Activated CD8-positive, alpha-beta memory T cell treated with anti-CD3 and anti-CD28 coated beads for 1 hour (primary cell): Measurements from ENCODE around the gene TMSB10.
A peak's percentile ranks its signal among the peaks of the same experiment; 100 is the strongest.
"Not testable (repeated sequence)": the region's sequence is repeated elsewhere in the genome, so short reads cannot be mapped to it uniquely, and the experiment has no call there.

Experiments used
- DNase-seq, 2 donors: peaks; one replicate each; pipeline ENCODE4 v3.0.0-alpha.2; 2020; ENCODE audit warnings: low read depth in 1 of 2; ENCODE audit errors: extremely low read depth in 1 of 2

TMSB10 gene

DNA sequence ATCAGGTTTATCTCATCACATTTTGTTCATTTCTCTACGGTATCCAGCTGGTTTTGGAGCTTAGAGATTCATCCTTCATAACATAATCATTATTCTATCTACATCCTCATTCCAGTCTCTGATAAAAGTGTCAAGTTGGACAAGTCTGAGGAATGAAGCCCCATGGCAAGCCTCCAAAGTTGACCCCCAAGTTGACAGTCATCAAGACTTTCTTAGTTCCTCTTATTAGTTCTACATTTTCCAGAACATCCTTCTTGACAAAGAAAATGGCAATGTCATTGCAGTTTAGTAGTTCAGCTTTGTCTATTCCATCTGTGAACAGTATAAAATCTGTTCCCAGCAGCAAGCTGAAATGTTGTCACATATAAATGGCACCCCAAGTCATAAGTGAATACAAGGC lies 4.5 kb upstream of the TMSB10 start:
- DNase-seq, result no peak

DNA sequence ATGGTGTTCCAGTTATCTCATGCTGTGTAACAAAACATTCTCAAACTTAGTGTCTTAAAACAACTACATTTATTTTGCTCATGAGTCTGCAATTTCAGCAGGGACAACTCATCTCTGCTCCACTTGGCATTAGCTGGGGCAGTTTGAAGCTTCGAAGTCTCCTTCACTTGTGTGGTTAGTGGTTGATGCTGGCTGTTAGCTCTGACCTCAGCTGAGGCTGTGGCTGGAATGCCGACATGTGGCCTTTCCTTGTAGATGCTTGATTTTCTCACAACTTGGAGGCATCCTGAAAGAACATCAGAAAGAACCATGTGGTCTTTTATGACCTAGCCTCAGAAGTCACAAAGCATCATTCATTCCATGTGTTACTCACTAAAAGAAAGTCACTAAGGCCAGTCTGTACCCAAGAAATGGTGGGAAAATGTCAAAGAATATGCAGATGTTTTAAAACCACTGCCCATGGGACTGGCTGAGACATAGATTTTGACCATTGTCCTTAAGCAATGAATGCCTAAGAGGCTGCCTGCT lies 3.8 kb upstream of the TMSB10 start:
- DNase-seq, result no peak

DNA sequence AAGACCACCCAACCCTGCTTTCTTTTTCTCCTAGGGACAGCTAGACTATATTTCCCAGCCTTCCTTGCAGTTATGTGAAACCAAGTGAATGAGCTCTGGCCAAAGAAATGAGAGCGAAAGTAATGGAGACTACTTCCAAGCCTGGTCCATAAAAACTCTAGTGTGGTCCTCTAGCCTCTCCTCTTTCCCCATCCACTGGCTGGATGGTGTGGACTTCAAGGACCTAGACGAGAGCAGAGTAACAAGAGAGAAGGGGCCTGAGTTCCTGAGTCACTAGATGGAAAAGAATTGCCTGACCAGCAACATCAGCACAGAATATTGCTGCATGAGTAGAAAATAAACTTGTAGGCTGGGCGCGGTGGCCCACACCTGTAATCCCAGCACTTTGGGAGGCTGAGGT lies 2.9 kb upstream of the TMSB10 start:
- no peak for DNase-seq

DNA sequence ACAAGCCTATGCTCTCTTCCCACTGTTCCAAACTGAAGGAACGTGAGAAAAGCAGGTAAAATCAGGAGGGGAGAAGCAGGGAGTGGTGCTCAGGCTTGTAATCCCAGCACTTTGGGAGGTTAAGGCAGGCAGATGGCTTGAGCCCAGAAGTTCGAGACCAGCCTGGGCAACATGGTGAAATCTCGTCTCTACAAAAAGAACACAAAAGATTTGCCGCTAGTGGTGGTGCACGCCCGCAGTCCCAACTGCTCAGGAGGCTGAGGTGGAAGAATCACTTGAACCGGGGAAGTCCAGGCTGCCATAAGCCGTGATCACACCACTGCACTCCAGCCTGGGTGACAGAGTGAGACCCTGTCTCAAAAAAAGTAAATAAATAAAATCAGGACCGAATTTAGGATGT lies 1.3 kb upstream of the TMSB10 start:
- DNase-seq, result no peak

DNA sequence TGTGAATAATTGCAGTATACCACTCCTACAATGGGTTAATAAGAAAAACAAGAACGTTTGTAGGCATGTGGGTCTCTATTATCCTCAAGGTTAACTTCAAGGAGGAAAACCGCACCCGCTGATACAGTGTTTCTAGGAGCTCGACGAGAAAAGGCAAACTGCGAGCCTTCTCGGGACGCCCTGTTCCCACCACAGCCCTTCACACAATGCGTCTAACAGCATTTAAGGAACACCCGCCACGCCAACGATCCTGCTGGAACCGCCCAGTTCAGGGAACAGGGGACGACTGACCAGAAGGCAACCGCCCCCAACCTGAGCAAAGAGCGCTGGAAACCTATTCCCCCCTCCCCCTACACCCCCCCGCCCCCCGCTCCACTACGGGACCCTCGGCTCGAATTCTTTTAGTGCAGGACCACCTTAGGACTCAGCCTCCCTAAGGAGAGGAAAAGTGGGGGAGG lies 710 bp upstream of the TMSB10 start:
- DNase-seq, result no peak

DNA sequence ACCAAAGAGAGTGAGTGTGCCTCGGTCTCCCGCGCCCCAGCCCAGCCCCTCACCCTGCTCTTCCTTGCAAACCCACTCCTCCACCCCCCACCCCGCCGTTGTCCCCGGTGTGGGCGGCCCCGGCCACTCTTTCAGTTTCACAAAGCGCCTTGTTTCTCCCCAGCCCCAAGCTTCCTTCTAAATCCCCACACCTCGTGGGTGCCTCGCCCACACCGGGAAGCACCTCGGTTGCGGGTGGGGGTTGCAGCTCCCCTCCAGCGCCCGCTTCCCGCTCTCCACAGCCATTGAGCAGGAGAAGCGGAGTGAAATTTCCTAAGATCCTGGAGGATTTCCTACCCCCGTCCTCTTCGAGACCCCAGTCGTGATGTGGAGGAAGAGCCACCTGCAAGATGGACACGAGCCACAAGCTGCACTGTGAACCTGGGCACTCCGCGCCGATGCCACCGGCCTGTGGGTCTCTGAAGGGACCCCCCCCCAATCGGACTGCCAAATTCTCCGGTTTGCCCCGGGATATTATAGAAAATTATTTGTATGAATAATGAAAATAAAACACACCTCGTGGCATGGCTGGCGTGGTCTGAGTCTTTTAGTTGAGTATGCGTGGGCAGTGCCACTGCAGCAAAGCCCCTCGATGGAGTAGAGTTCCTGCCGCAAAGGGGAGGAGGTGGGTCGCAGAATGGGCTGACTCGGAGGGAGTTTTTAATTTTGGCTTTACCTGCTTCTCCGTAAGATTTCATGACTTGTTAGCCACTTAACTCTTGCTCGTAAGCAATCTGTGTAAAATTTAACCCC lies 848 bp downstream of the TMSB10 start:
- DNase-seq, result no peak

DNA sequence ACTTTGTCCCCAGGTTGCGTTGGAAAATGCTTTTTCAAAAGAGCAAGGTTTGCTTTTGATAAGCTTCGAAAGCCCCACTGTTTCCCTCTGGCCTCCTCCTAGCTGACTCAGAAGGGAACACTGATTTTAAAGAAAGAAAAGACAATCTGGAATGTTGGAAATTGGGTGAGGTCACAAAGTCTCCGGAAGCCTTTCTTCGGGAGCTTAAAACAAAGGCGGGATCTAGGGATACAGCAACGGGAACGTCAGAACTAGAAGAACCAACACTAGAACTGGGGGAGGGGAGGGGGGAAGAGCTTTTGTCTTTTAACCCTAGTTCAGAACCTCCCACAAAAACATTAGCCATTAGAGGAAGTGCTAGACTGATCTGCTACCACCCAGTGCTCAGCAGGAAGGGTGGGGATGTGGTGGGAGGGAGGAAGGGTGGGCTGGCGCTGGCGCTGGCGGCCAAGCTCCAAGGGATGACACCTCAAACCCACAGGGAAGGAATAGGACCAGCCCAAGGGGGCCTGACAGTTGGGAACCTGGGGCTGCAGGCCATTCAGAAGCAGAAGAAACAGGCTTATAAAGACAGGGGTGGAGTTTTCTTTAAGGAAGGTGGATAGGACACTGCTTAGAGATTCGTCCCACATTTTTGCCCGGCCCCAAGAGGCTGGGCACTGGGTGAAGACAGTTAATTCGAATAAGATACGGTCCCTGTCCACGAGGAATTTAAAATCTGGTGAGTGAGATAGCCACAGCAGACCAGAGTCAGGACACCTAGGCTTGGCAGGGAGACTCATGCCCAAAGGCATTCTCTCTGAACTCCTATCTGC lies 1.7 kb downstream of the TMSB10 start:
- DNase-seq, result no peak

DNA sequence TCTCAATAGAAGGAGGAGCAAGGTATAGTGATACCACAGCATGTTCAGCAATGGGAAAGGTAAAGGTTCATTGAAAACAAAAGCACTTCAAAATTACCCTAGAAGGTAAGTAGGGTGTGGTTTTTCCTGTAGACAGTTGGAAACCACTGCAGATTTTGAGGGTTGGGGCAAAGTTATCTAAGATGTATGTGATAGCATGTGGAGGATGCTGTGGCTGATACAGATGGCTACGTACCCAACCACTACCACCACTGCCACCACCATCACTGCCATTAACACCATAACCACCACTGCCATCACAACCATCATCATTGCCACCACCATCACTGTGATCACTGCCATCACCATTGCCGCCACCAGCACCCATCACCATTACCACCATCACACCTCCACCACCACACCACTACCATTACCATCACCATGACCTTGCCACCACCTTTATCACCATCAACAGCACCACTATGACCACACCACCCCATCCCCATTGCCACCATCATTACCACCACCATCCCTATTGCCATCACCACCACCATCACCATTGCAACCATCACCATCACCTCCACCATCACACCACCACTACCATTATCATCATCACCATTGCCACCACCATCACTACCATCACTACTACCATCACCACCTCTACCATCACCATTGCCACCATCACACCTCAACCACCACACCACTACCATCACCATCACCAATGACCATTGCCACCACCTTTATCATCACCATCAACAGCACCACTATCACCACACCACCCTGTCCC lies 3.7 kb downstream of the TMSB10 start:
- DNase-seq, result no peak

DNA sequence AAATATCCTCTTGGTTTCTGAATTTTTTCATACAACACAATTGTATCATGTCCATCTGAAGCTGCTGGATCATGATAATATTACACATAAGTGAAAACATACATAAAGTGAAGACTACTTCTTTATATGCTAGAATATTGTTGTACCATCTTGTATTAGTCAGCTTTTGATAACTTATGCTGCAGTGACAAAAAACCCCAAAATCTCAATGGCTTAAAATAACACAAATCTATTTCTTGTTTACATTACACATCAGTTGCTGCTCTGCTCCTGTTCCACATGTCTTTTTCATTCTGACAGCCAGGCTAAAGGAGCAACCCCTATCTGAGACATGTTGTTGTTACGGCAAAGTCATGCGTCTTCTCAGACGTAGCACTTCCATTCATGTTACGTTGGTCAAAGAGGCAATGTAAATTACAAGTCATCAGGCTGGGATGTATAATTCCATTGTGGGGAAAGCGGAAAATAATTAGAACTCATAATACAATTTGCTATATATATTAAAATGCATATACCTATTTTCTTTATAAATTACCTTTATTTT lies 5.8 kb downstream of the TMSB10 start:
- DNase-seq, result no peak

DNA sequence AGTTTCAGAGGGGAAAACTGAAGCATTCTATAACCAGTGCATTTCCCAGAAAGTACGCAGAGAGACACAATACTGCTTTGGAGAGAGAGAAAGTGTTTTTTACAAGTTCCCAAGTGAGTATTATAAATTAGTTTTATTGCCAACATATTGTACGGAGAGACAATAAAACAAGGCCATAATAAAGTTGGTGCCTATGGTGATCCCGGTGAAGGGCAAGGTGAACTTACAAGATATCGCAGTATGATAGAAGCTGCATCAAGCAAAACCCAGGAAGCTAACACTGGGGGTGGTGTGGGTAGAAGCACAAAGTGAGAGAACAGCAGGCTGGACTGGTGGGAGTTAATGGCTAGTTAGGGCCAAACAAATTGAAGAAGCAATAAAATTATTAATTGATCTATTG lies 7.5 kb downstream of the TMSB10 start:
- no peak for DNase-seq

DNA sequence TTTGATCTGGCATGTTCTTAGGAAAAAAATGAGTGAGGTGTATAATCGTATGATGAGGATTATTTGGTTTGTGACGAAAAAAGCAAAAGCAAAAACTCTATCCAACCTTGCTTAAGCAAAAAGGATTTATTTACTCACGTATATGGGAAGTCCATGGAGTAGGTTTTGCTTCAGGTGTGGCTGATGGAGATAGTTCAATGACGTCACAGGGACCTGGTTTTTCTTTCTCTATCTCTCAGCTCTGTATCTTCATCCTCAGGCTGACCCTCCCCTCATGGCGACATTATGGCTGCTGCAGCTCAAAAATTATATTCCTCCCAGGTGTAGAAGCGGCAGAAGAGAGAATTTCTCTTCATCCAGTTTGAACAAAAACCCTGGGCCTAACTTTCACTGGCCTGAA lies 8.9 kb downstream of the TMSB10 start:
- DNase-seq, result no peak

DNA sequence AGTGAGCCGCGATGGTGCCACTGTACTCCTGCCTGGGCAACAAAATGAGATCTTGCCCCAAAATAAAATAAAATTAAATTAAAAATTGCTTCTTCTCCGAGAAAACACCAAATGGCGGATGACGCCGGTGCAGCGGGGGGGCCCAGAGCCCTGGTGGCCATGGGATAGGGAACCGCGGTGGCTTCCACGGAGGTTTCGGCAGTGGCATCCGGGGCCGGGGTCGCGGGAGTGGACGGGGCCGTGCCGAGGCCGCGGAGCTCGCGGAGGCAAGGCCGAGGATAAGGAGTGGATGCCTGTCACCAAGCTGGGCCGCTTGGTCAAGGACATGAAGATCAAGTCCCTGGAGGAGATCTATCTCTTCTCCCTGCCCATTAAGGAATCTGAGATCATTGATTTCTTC lies 10.2 kb downstream of the TMSB10 start:
- DNase-seq, result not testable (repeated sequence)

DNA sequence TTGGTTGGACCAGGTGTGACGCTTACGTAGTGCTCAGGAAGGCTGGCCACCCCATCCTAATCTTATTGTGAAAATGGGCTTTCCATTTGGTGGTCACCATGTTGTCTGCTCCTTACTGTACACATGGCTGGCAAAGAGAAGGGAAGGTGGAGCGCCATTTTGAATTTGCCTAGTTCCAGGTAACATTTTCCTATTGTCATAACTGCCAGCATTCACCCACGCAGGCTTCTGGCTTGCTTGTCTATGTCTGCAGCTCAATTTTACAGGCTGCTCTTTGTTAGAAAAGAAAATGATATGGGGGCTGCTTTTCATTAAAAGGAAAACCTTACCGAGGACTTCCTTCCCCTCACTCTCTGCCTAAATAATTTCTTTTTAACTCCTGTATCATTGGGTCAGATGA lies 12.4 kb downstream of the TMSB10 start:
- not testable (repeated sequence) for DNase-seq

DNA sequence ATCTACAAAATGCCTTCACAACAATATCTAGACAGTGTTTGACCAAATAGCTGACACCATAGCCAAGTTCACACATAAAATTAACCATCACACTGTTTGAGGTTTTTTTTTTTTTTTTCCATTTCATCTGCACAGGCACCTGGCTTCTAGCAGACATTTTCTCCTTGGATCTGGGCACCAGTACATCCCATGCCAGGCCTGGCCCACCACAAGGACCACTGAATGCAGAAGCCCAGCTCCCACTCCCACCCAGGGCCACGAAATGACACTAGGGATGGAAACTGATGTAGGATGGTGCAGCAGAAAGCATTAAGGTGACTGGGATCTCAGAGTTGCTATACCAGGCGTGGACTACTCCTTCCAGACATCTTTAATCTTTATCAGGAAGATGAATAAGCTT lies 13.0 kb downstream of the TMSB10 start:
- DNase-seq, result no peak

DNA sequence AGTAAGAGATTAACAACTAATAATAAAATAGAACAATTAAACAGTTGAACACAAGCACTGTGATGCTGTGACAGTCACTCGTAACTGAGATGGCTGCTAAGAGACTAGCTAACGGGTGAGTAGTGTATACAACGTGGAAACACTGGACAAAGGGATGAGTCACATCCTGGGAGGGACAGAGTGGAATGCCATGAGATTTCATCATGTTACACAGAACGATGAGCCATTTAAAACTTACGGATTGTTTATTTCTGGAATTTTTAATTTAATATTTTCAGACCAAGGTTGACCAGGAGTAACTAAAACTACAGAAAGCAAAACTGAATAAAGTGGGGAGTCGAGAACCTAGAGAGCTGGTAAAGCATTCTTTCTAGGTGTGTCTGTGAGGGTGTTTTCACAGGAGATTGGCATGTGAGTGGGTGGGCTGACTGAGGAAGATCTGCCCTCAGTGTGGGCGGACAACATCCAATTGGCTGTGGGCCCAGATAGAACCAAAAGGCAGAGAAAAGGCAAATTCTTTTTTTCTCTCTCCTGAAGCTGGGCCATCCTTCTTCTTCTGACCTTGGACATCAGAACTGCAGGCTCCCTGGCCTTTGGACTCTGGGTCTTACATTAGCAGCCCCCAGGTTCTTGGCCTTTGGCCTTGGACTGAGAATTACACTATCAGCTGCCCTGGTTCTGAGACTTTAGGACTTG lies 14.6 kb downstream of the TMSB10 start:
- no peak for DNase-seq

DNA sequence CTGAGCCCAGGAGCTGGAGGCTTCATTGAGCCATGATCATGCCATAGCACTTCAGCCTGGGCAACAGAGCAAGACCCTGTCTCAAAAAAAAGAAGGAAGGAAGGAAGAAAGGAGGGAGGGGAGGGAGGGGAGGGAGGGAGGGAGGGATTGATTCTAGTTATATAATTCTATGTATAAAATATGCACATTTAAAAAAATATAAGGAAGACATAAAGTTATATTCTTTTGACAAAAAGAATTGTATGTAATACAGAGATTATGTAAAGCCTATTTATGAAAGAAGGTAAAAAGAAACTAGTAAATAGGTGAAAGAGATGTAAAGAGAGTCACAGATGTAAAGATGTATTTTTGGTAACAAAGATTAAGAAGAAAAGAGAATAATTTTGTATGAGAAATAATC lies 17.6 kb downstream of the TMSB10 start:
- DNase-seq, result no peak

DNA sequence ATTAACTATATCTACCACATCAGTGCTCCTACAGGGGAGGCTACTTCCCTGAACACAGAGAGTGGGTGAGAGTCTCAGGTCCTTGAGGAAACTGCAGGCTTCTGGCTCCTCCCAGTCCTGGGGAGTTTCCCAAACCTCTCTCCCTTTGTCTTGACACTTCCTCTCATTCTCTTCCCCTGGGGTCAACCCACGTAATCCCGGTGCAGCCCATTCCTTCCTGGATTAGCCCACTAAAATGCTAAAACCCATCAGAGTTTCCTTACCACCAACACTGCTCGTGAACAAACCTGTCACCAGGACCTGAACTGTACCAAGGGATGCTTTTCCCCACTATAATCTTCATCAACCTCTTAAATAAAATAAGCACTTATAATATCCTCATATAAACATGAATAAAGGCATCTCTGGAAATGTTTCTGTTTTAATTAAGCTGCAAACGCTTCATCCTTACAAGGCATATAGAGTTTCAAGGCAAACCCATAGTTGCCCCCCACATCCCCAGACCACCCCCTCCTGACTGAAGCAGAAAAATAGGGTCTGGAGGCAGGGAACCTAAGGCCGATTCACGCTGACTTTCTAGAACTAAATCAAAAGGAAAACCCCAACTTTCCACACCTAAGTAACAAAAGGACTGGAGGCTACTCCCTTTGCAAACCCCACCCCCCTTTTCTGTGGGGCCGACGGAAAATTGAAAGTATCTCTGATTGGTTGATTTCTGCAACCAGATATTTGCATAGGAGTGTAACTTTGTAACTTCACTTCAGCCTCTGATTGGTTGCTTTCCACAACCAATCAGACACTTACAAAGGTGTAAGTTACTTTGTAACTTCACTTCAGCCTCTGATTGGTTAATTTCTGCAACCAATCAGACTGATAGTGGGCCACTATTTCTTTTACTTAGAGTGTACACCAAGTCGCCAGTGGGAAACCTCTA lies 19.0 kb downstream of the TMSB10 start:
- DNase-seq, result no peak

DNA sequence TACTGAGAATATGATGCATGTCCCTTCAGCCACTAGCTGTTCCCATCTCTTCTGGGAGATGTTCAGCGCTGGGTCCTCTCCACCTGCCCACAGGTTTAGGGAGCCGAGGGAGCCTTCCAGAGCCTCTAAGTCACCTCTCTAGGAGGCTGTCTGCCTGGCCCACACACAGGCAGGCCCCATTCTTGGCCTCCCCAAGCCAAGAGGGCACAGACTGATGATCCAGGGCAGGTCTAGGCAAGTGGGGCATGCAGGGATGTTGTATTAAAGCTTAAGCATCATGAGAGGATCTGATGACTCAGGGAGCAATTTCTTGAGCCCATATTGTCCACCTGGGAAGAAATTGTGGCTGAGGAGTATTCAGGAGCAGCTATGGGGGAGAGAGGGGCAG lies 19.9 kb downstream of the TMSB10 start:
- DNase-seq, result no peak

DNA sequence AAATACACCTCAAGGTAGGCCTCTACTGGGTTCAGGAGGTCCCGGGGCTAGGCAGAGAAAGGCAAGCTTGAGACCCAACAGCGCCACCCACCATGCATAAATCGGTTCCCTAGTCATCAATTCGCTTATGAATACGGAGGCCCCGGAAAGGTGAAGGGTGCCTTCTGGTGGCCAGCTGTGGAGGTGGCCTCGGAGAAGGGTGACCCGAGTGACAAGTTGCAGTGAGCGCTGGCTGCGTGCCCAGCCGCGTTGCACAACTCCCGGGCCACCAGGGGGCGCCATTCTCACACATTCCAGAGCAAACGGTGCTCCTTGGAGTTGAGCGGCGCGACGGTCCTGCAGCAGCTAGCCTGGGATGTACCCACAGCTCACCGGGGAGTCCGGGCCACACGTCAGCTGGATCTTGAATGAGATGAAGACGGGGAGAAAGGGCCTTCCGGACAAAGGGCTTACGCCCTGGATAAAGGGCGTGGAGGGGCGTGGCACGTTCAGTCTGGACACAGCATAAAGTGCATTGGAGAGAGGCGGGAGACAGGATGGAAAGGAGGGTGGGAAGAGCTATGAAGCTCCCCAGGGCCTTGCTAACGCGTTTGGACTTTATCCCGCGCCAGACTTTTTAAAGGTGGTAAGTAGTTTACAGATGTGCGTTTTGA lies 20.4 kb downstream of the TMSB10 start:
- peak; percentile 97 to 98 for DNase-seq
